Neural cell (in vitro differentiated cells): ENCODE results near the gene DPP10. TPM values are rescaled to one million over a fixed set of nuclear protein-coding genes. Genes with fewer than 3 reads are reported as not detected.

Experiments
- H2AFZ ChIP-seq: fragments of 200-600, 300-800 bp; sonication (generic), shearing (Covaris generic); 2 replicates; pipeline ENCODE4 v1.6.0; 2014; ENCODE audit warnings: low read depth, mild to moderate bottlenecking, antibody characterized with exemption, low read length, moderate library complexity
- H3F3A ChIP-seq: fragments of 200-600 bp; shearing (Covaris generic); 2 replicates; pipeline ENCODE4 v1.6.1; 2016; ENCODE audit warnings: mild to moderate bottlenecking, moderate library complexity, mixed read lengths, antibody characterized with exemption, low read length; ENCODE audit not compliant: insufficient read depth, poor library complexity, severe bottlenecking
- H3K27ac ChIP-seq: fragments of 200-600, 300-800 bp; sonication (generic), shearing (Covaris generic); 2 replicates; pipeline ENCODE4 v1.5.1; 2014; ENCODE audit warnings: mild to moderate bottlenecking, low read length, moderate library complexity
- H3K27me3 ChIP-seq: fragments of 300-800, 200-600 bp; sonication (generic), shearing (Covaris generic); 2 replicates; pipeline ENCODE4 v1.6.0; 2014; ENCODE audit warnings: mild to moderate bottlenecking, low read depth, low read length, moderate library complexity; ENCODE audit not compliant: insufficient read depth
- H3K36me3 ChIP-seq: fragments of 300-800, 200-600 bp; sonication (generic), shearing (Covaris generic); 2 replicates; pipeline ENCODE4 v1.5.1; 2014; ENCODE audit warnings: mild to moderate bottlenecking, antibody characterized with exemption, low read length, moderate library complexity; ENCODE audit not compliant: insufficient read depth
- H3K4me2 ChIP-seq: fragments of 300-800, 200-600 bp; sonication (generic), shearing (Covaris generic); 2 replicates; pipeline ENCODE4 v1.6.0; 2014; ENCODE audit warnings: mild to moderate bottlenecking, low read length
- H3K4me3 ChIP-seq: fragments of 300-800, 200-600 bp; sonication (generic), shearing (Covaris generic); 2 replicates; pipeline ENCODE4 v1.5.1; 2014; ENCODE audit warnings: mild to moderate bottlenecking, low read length, moderate library complexity
- H3K79me2 ChIP-seq: fragments of 200-600 bp; shearing (Covaris generic); replicated peaks from 2 replicates; pipeline ENCODE4 v1.6.0; 2014; ENCODE audit warnings: mild to moderate bottlenecking, low read length, moderate library complexity; ENCODE audit not compliant: insufficient read depth
- H3K9ac ChIP-seq: fragments of 300-800, 200-600 bp; sonication (generic), shearing (Covaris generic); 2 replicates; pipeline ENCODE4 v1.6.1; 2016; ENCODE audit warnings: mild to moderate bottlenecking, low read length, mixed read lengths
- H3K9me2 ChIP-seq: fragments of 200-600 bp; shearing (Covaris generic); 2 replicates; pipeline ENCODE4 v1.6.1; 2016; ENCODE audit warnings: mild to moderate bottlenecking, low read length, mixed read lengths; ENCODE audit not compliant: insufficient read depth
- H3K9me3 ChIP-seq: fragments of 200-600, 300-800 bp; sonication (generic), shearing (Covaris generic); 2 replicates; pipeline ENCODE4 v1.6.1; 2016; ENCODE audit warnings: mild to moderate bottlenecking, mixed run types, low read length, moderate library complexity, mixed read lengths
- H4K20me1 ChIP-seq: fragments of 200-600 bp; shearing (Covaris generic); 2 replicates; pipeline ENCODE4 v1.6.1; 2016; ENCODE audit warnings: mild to moderate bottlenecking, mixed run types; ENCODE audit not compliant: insufficient read depth
- CTCF ChIP-seq: fragments of 450-650 bp; IDR thresholded peaks from 2 replicates; pipeline ENCODE4 v1.5.1; 2014; ENCODE audit warnings: antibody characterized with exemption, mild to moderate bottlenecking, moderate library complexity; ENCODE audit not compliant: poor library complexity, severe bottlenecking
- EP300 ChIP-seq: fragments of 450-650 bp; conservative IDR thresholded peaks from 2 replicates; pipeline ENCODE4 v1.6.1; 2014; ENCODE audit warnings: antibody characterized with exemption, mild to moderate bottlenecking, moderate library complexity; ENCODE audit not compliant: poor library complexity, severe bottlenecking
- EZH2 ChIP-seq: fragments of 200-600, 300-800 bp; shearing (Covaris generic), sonication (generic); IDR thresholded peaks from 2 replicates; pipeline ENCODE4 v1.6.1; 2014; ENCODE audit warnings: antibody characterized with exemption, low read length, borderline replicate concordance, mild to moderate bottlenecking; ENCODE audit not compliant: insufficient read depth, poor library complexity, severe bottlenecking
- MXI1 ChIP-seq: fragments of 450-650 bp; conservative IDR thresholded peaks from 2 replicates; pipeline ENCODE4 v1.6.1; 2014; ENCODE audit warnings: antibody characterized with exemption, mild to moderate bottlenecking; ENCODE audit not compliant: poor library complexity, severe bottlenecking
- POLR2AphosphoS5 ChIP-seq: IDR thresholded peaks from 2 replicates; pipeline ENCODE4 v1.6.1; 2012
- RAD21 ChIP-seq: fragments of 450-650 bp; conservative IDR thresholded peaks from 2 replicates; pipeline ENCODE4 v1.6.1; 2014; ENCODE audit warnings: antibody characterized with exemption, mild to moderate bottlenecking, moderate library complexity
- REST ChIP-seq: IDR thresholded peaks from 2 replicates; pipeline ENCODE4 v1.6.1; 2012; ENCODE audit warnings: borderline replicate concordance
- SMC3 ChIP-seq: fragments of 450-650 bp; conservative IDR thresholded peaks from 2 replicates; pipeline ENCODE4 v1.6.1; 2014; ENCODE audit warnings: antibody characterized with exemption, mild to moderate bottlenecking, moderate library complexity; ENCODE audit not compliant: poor library complexity
- TAF1 ChIP-seq: IDR thresholded peaks from 2 replicates; pipeline ENCODE4 v1.6.1; 2012; ENCODE audit warnings: low read depth
- polyA plus RNA-seq: library from polyadenylated mRNA; depleted of rRNA; stranded (reverse); fragments of >200 nt; gene quantifications from 2 replicates; pipeline ENCODE4 v1.2.3, GENCODE V29; 2014

The DPP10 gene
- polyA plus RNA-seq, 1 donor from 2014 or later = 13.9 TPM

- H3K36me3 ChIP-seq = no peaks in the 10 kb centered on the region
- H3K4me3 ChIP-seq = no peak overlapping the region
- no peaks in the 10 kb centered on the region for H3K27me3 ChIP-seq
- H2AFZ ChIP-seq = no peak overlapping the region
- H3K27ac ChIP-seq = no peak overlapping the region
- H3F3A ChIP-seq = no peaks in the 10 kb centered on the region
- no peaks in the 10 kb centered on the region for H3K9me3 ChIP-seq
- no peaks in the 10 kb centered on the region for H3K79me2 ChIP-seq
- TF ChIP-seq POLR2AphosphoS5 = no peak
- TF ChIP-seq MXI1 = no peak
- no peak for TF ChIP-seq EP300
- TF ChIP-seq CTCF = no peak
- TF ChIP-seq RAD21 = no peak
- no peak for TF ChIP-seq EZH2
- no peak for TF ChIP-seq SMC3
- TF ChIP-seq REST = no peak
- no peak for TF ChIP-seq TAF1
- no peaks in the 10 kb centered on the region for H3K9me2 ChIP-seq
- no peak overlapping the region for H3K9ac ChIP-seq
- no peaks in the 10 kb centered on the region for H4K20me1 ChIP-seq
- no peak overlapping the region for H3K4me2 ChIP-seq
These were observed 6.1 kb upstream of the DPP10 start for GRCh38 chr2:114436329-114436728.

DNA sequence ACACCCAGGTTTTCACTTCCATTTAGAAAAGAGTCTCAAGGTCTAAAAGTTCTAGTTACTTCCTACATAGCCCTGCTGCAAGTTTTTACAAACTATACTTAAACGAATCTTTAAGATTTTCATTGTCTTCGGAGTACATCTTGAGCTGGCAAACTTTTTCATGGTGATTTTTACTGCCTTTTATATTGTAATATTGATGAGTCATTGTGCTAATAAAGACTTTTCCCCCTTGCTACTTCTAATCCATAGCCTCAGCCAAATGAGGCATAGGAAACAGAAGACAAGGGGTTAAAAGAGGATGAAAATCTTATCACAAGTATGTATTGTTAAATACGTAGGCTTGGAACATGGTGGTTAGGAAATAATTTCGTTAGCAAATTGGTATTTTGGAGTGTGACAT lies 4.1 kb downstream of the DPP10 start:
- Histone ChIP-seq H4K20me1 (no peaks in the 10 kb centered on the region), H3K27me3 (no peaks in the 10 kb centered on the region), H3K27ac (no peak overlapping the region), H3K79me2 (no peaks in the 10 kb centered on the region), H3K36me3 (no peaks in the 10 kb centered on the region), H2AFZ (no peak overlapping the region), H3K9me3 (no peaks in the 10 kb centered on the region), H3K4me3 (no peak overlapping the region), H3K9me2 (no peaks in the 10 kb centered on the region), H3K9ac (no peak overlapping the region), H3K4me2 (no peak overlapping the region), H3F3A (no peaks in the 10 kb centered on the region)
- no peak for TF ChIP-seq SMC3

DNA sequence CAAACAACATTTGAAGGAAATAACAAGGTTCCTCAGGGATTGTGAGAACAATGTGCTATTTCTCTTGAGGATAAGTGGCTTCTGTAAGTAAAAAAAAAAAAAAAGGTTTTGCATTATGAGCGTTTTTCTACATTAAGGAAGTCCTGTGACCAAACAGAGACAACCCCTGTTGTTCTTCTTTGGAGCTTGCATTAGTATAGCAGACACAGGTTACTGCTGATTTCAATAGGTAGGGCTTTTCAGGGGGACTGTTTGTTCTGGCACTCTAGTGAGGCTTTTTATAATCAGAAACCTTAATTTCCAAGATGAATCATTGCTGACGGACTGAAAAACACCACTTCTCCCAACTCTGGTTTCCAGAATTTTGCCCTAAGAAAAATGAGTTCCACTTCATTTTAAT lies 8.2 kb downstream of the DPP10 start:
- no peaks in the 10 kb centered on the region for H3F3A ChIP-seq
- H3K4me3 ChIP-seq = no peak overlapping the region
- H3K79me2 ChIP-seq = no peaks in the 10 kb centered on the region
- H3K9ac ChIP-seq = no peak overlapping the region
- no peak for TF ChIP-seq EZH2
- no peak for TF ChIP-seq CTCF
- no peak for TF ChIP-seq SMC3
- TF ChIP-seq EP300 = no peak
- no peak for TF ChIP-seq POLR2AphosphoS5
- no peak for TF ChIP-seq RAD21
- no peak for TF ChIP-seq MXI1
- TF ChIP-seq TAF1 = no peak
- TF ChIP-seq REST = no peak
- H3K9me2 ChIP-seq = no peaks in the 10 kb centered on the region
- H2AFZ ChIP-seq = no peak overlapping the region
- no peaks in the 10 kb centered on the region for H3K9me3 ChIP-seq
- H3K27ac ChIP-seq = no peak overlapping the region
- no peak overlapping the region for H3K4me2 ChIP-seq
- no peaks in the 10 kb centered on the region for H3K36me3 ChIP-seq
- no peaks in the 10 kb centered on the region for H4K20me1 ChIP-seq
- H3K27me3 ChIP-seq = no peaks in the 10 kb centered on the region
